ACC112 (cell line): Measurements from ENCODE around the gene FKBP9.
"Not testable (repeated sequence)": the region's sequence is repeated elsewhere in the genome, so short reads cannot be mapped to it uniquely, and the experiment has no call there.

ENCODE experiments used
- H2AFZ ChIP-seq: fragments of 200-600 bp; sonication (generic); one replicate; pipeline ENCODE4 v1.6.0; 2017; ENCODE audit warnings: antibody characterized with exemption, low read length; ENCODE audit not compliant: unreplicated experiment
- H3K27ac ChIP-seq: fragments of 200-600 bp; sonication (generic); 2 replicates; pipeline ENCODE4 v1.5.1; 2014; ENCODE audit warnings: low read depth, mild to moderate bottlenecking, antibody characterized with exemption, low read length, moderate library complexity
- H3K27me3 ChIP-seq: fragments of 200-600 bp; sonication (generic); 2 replicates; pipeline ENCODE4 v1.6.1; 2014; ENCODE audit warnings: mild to moderate bottlenecking, antibody characterized with exemption, low read length, moderate library complexity, mixed read lengths; ENCODE audit not compliant: insufficient read depth
- H3K36me3 ChIP-seq: fragments of 200-600 bp; sonication (generic); 2 replicates; pipeline ENCODE4 v1.6.1; 2016; ENCODE audit warnings: mild to moderate bottlenecking, antibody characterized with exemption, low read length, moderate library complexity, mixed read lengths; ENCODE audit not compliant: insufficient read depth
- H3K4me1 ChIP-seq: fragments of 200-600 bp; sonication (generic); one replicate; pipeline ENCODE4 v1.6.1; 2016; ENCODE audit warnings: low read length, mixed read lengths; ENCODE audit not compliant: insufficient read depth, unreplicated experiment, control insufficient read depth
- H3K4me3 ChIP-seq: fragments of 200-600 bp; sonication (generic); 2 replicates; pipeline ENCODE4 v1.5.1; 2014; ENCODE audit warnings: mild to moderate bottlenecking, low read depth, low read length
- H3K79me2 ChIP-seq: fragments of 200-600 bp; sonication (generic); one replicate; pipeline ENCODE4 v1.6.0; 2016; ENCODE audit warnings: low read length; ENCODE audit not compliant: control insufficient read depth, unreplicated experiment, insufficient read depth

The FKBP9 gene

GRCh38 chr7:32952876-32953275 lies 4.4 kb upstream of the FKBP9 start:
- H2AFZ ChIP-seq, result no peak overlapping the region
- no peaks in the 10 kb centered on the region for H3K27me3 ChIP-seq
- no peaks in the 10 kb centered on the region for H3K4me1 ChIP-seq
- no peaks in the 10 kb centered on the region for H3K79me2 ChIP-seq
- H3K4me3 ChIP-seq, result no peak overlapping the region
- H3K27ac ChIP-seq, result no peak overlapping the region
- H3K36me3 ChIP-seq, result no peaks in the 10 kb centered on the region

- H2AFZ ChIP-seq, result peak overlapping the region; percentile 90
These were observed 1.1 kb downstream of the FKBP9 start for GRCh38 chr7:32958046-32959025.

GRCh38 chr7:32963880-32964301 lies 6.7 kb downstream of the FKBP9 start:
- not testable (repeated sequence) for H3K27me3 ChIP-seq, H3K27ac ChIP-seq, H2AFZ ChIP-seq, H3K4me3 ChIP-seq, H3K36me3 ChIP-seq, H3K4me1 ChIP-seq
- peaks cover 24% of the 10 kb centered on the region for H3K79me2 ChIP-seq

More at GRCh38 chr7:32958046-32959025, 1.1 kb downstream of the FKBP9 start:
- Histone ChIP-seq H3K4me3 (peak overlapping the region; percentile 97), H3K36me3 (no peaks in the 10 kb centered on the region), H3K27ac (peak overlapping the region; percentile 94), H3K27me3 (no peaks in the 10 kb centered on the region), H3K79me2 (peaks cover 30% of the 10 kb centered on the region), H3K4me1 (no peaks in the 10 kb centered on the region)

DNA sequence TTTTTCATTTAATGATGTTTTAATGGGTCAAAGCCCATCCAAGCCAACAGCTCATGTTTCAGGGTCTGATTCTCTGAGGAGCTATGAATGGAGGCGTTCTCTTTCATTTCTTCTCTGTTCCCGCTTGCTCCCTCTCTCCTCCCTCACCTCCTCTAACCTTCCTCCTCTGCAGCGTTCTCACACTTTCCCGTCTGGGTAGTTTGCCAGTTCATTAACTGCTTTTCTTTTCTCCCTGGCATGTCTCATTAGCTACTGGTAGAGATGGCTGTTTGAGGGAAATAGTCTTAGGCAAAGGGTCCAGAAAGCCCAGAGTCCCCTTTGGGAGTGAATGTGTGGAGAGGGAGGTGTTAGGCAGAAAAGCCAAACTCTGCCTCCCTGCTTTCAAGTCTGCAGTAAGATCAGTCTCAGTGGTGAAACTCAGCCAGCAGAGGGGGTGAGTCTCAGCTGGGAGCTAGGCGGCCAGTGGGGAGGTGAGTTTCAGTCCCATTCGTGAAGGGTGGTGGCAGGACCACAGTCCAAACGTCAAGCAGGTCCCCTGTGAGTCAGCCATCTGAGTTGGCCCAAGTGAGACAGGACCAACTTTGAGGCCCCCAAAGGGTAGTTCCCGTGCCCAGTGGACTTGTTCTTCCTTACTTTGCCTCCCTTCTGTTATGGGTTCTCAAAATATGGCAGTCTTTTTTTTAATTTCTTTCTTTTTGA lies 7.4 kb downstream of the FKBP9 start:
- not testable (repeated sequence) for H2AFZ ChIP-seq, H3K4me3 ChIP-seq, H3K27me3 ChIP-seq, H3K4me1 ChIP-seq, H3K27ac ChIP-seq, H3K36me3 ChIP-seq
- peaks cover 17% of the 10 kb centered on the region for H3K79me2 ChIP-seq

DNA sequence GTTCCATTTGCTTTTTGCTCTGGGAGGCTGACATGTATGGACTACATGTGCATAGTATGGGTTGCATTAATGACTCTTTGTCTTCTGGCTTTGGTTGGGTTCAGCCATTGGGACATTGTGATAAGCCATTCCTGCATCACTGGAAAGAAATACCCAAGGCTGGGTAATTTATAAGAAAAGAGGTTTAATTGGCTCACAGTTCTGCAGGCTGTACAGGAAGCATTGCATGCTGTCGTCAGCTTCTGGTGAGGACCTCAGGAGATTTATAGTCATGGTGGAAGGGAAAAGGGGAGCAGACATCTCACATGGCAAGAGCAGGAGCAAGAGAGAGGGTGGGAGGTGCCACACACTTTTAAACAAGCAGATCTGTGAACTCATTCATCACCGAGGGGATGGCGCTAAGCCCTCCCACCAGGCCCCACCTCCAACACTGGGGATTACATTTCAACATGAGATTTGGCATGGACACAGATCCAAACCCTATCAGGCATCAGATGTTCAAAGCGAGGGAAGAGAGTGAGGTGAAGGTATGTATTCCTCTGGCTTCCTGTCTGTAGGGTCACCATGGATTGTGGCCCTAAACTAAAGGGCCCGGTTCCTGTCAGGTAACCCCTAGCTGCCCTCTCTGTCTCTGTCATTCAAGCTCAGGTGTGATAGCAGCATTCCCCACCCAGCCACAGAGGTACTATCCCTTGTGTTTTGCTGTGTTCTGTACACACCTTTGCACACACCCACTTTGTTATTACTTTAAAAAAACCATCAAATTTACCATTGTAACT lies 9.4 kb downstream of the FKBP9 start:
- H3K36me3 ChIP-seq, H3K27me3 ChIP-seq, H3K4me3 ChIP-seq, H3K79me2 ChIP-seq, H3K27ac ChIP-seq, H2AFZ ChIP-seq, H3K4me1 ChIP-seq: not testable (repeated sequence)

- H3K4me3 ChIP-seq, H3K27me3 ChIP-seq, H3K27ac ChIP-seq, H3K4me1 ChIP-seq, H3K79me2 ChIP-seq, H2AFZ ChIP-seq, H3K36me3 ChIP-seq: not testable (repeated sequence)
These were observed 10.0 kb downstream of the FKBP9 start for GRCh38 chr7:32967268-32967582.

DNA sequence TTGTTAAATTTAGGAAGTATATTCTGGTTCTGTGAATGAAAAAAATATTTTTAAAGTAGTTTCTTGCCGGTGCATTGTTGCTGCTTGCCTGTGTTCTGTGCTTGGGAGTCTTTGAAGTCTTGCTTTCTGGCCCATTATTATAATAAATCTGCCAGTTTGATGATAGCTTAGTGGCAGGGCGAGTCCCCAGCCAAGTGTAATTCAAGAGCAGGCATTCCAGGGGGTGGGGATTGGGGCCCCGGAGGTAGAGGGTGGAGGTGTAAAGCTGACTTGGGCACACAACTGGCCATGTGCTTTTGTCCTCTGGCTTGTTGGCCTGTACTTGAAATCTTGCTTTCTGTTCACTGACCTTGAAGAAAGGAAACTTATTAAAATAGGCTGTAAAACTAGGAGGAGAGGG lies 14.7 kb downstream of the FKBP9 start:
- not testable (repeated sequence) for H2AFZ ChIP-seq, H3K27ac ChIP-seq, H3K79me2 ChIP-seq, H3K36me3 ChIP-seq, H3K27me3 ChIP-seq, H3K4me1 ChIP-seq, H3K4me3 ChIP-seq

DNA sequence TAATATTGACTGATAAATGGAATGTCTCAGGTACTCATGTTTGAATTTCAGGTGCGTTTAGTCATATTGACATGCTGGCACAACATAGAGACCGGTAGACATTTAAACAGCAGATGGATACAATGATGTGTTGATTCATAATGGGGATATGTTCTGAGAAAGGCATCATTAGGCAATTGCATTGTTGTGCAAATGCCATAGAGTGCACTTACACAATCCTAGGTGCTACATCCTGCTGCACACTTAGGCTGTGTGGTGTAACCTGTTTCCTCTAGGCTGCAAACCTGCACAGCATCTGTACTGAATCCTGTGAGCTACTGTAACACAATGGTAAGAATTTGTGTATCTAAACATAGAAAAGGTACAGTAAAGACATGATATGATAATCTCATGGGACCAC lies 19.9 kb downstream of the FKBP9 start:
- H3K27ac ChIP-seq, H3K79me2 ChIP-seq, H3K27me3 ChIP-seq, H2AFZ ChIP-seq, H3K4me1 ChIP-seq, H3K4me3 ChIP-seq, H3K36me3 ChIP-seq: not testable (repeated sequence)

DNA sequence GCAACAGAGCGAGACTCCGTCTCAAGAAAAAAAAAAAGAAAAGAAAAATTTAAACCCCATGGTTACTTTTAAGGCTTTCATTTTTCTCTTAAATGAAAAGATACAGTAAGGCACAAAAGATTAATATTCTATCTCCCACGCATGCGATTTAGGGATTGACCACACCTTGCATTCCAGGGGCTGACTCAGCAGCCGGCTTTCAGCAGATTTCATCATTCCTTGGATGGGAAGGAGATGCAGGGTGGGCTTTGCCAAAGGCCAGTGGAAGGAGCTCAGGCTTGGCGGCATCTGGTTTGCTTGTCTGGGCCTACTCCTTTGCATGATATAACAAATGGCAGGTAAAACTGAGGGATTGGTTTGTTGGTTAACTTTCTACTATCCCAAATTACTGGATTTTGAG lies 22.0 kb downstream of the FKBP9 start:
- H3K4me3 ChIP-seq, H2AFZ ChIP-seq: not testable (repeated sequence)

DNA sequence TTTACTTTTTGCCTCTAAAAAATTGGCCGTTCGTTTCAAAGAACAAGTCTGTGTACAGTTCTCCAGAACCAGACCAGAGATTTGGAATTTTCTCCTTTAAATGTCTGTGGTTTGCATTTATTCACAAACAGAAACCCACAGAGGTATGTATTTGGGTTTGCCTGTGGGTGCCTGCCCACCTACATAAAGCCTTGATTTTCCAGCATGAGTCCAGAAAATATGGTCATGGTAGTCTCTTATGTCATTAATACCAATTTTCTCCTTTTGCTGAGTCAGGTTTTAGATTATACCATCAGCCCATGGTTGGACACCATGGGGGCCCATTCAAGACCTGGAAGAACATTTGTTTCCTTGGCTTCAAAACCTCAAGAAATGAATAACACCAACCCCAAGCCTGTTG lies 22.7 kb downstream of the FKBP9 start:
- not testable (repeated sequence) for H3K36me3 ChIP-seq, H3K27ac ChIP-seq, H3K27me3 ChIP-seq

More for the DNA sequence above, 22.0 kb downstream of the FKBP9 start:
- H3K27ac ChIP-seq, H3K4me1 ChIP-seq, H3K27me3 ChIP-seq, H3K36me3 ChIP-seq, H3K79me2 ChIP-seq: not testable (repeated sequence)

More for the DNA sequence above, 22.7 kb downstream of the FKBP9 start:
- not testable (repeated sequence) for H3K4me3 ChIP-seq, H2AFZ ChIP-seq, H3K4me1 ChIP-seq, H3K79me2 ChIP-seq
